Epithelial cell of esophagus (primary cell): ENCODE measurements around the gene PLVAP.

Experiments used
- DNase-seq: peaks from one replicate; pipeline ENCODE4 v3.0.0; 2010; ENCODE audit warnings: low read depth
- H3K4me3 ChIP-seq: 2 replicates; pipeline ENCODE4 v1.5.1; 2011; ENCODE audit warnings: mild to moderate bottlenecking, low read length, control low read depth
- TF ChIP-seq, protein P1 (sequence below): IDR thresholded peaks from 2 replicates; pipeline ENCODE4 v1.5.1; 2011; ENCODE audit warnings: low read depth, mild to moderate bottlenecking, low read length, control low read depth, inconsistent platforms; ENCODE audit not compliant: insufficient read depth; ENCODE audit errors: missing control alignments

PLVAP gene

DNA sequence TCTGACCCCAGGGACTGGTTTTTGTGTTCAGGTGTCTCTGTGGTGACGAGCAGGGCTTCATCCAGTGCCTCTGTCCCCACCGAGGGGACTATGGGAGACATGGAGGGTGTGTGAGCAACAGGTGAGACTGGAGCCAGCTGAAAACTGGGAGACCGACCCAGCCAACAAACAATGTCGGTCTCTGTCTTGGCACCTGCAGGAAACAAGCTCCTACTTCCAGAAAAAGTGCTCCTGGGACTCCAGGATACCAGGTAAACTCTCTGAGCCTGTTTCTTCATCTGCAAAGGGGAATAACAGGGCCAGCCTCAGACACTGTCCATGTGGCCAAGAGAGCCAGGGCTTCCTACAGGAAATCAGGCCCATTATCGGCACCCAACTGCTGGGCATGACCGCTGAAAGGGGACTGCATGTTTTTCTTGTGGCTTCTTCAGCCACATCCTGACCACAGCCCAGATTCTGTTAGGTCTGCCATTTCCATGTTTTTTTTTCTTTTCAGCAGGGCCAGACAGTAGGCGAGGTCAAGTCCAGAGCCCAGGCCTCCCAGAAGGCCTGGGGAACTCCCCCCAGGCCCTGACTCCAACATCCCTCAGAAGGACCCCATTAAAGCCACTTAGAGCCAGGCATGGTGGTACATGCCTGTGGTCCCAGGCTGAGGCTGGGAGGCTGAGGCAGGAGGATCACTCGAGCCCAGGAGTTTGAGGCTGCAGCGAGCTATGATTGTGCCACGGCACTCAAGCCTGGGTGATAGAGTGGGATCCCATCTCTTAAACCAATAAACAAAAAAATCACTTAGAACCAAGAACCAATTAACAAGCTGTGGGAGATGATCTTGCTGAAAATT, 29.1 kb upstream of the PLVAP start:
- DNase-seq, result no peak
- H3K4me3 ChIP-seq, result no peak overlapping the region
- TF ChIP-seq, protein P1, sequence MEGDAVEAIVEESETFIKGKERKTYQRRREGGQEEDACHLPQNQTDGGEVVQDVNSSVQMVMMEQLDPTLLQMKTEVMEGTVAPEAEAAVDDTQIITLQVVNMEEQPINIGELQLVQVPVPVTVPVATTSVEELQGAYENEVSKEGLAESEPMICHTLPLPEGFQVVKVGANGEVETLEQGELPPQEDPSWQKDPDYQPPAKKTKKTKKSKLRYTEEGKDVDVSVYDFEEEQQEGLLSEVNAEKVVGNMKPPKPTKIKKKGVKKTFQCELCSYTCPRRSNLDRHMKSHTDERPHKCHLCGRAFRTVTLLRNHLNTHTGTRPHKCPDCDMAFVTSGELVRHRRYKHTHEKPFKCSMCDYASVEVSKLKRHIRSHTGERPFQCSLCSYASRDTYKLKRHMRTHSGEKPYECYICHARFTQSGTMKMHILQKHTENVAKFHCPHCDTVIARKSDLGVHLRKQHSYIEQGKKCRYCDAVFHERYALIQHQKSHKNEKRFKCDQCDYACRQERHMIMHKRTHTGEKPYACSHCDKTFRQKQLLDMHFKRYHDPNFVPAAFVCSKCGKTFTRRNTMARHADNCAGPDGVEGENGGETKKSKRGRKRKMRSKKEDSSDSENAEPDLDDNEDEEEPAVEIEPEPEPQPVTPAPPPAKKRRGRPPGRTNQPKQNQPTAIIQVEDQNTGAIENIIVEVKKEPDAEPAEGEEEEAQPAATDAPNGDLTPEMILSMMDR, result no peak

DNA sequence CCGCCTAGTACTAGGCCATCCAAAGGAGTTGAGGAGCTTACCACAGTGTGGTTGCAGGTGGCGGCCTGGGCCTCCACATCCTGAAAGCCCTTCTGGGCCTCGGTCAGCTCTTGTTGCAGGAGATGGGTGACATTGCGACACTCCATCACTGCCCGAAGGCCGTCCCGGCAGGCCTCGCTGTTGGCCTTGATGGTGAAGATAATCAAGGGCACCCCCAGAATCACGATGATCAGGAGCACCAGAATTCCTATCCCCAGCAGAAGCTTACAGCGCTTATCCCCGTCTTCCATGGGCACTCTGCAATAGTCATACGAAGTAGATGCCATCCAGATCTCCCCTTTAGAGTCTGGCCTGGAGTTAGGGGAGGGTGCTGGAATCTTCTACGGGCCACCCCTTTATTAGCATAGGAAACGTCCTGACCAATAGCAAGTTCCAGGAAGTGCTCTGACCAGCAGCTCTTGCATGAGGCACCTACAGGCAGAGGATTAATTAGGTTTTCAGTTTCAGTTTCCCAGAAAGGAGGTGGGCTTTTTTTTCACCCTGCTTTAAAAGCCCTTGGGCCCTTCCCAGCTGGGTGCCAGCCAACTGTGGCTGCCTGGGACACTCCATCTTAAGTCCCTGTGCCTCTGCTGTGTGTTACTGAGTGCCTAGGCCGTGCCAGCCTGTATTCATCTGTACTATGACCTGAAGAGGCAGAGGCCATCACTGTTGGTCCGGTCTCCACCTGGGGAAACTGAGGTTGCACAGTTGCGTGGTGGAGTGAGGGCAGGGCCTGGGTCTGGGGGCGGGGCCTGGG, 28.3 kb upstream of the PLVAP start, which contains the start of gene BST2:
TSS of gene BST2 (minus strand) at position 381 of the 796 bp plus-strand sequence. CDS start at position 326, 55 bp downstream.
- H3K4me3 ChIP-seq, result no peak within 1 kb of the TSS
- DNase-seq, result peak; percentile 15
- TF ChIP-seq, protein P1, result no peak

- TF ChIP-seq, protein P1, result no peak
- no peak overlapping the region for H3K4me3 ChIP-seq
- no peak for DNase-seq
Observed at GRCh38 chr19:17404621-17405249, 27.6 kb upstream of the PLVAP start.

DNA sequence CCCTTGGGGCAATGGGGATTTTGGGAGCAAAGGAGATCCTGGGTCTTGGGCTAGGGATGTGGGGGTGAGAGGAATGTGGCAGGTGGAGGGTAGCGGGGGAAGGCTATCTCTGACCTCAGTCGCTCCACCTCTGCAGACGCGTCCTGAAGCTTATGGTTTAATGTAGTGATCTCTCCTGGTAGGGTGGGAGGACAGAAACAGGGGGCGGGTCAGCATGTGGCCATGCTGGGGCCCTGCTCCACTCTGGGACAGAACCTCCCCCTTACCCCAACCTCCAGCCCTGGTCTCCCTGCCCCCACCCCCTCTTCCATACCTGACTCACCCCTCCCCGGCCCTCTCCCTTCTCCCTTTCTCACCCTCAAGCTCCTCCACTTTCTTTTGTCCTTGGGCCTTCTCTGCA, 26.9 kb upstream of the PLVAP start:
- DNase-seq, result no peak
- TF ChIP-seq, protein P1, result no peak
- no peak overlapping the region for H3K4me3 ChIP-seq

DNA sequence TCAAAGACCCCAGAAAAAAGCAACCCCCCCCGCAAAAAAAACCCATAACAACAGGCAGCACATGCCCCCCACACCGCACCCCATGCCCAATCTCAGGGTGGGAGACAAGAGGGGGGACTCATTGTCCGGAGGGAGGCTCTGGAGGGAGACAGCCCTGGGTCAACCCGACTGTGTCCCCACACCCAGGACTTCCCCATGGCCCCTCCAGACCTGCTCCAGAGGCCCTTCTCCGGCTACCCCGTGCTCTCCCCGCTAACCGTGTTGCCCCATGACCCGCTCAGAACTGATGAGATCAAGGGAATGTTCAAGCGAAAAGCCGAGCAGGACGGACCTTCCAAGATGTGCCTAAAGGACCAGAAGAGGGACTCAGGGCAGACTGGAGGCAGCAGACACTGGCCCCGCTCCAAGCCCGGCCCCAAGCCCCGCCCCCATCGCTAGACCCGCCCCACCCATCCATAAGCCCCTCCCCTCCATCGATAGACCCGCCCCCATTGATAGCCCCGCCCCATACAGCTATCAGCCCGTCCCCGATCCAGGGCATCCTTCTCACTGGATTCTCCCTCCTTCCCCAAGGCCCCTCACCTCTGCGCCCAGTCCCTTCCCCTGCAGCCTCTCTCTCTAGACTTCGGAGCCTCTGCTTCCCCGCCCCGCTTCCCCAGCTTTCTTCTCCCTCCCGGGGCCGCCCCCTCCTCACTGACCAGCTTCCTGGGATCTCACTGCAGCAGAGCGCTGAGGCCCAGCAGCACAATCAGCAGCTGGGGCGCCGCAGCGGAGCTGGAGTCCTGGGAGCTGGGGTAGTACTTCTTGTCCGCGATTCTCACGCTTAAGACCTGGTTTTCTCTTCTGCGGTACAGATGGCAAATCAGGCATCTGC, 26.1 kb upstream of the PLVAP start:
- no peak overlapping the region for H3K4me3 ChIP-seq
- TF ChIP-seq, protein P1, result no peak
- peak; percentile 19 for DNase-seq

- H3K4me3 ChIP-seq, result no peak overlapping the region
- TF ChIP-seq, protein P1, result no peak
- DNase-seq, result no peak
Observed at GRCh38 chr19:17401628-17402027, 24.5 kb upstream of the PLVAP start.
